GM19455 (cell line): ENCODE results near the gene C4orf46.

ENCODE experiments used
- ATAC-seq: cut with Tn5 transposase; IDR thresholded peaks from one replicate; pipeline ENCODE4 v1.9.1; 2021; ENCODE audit not compliant: unreplicated experiment

The C4orf46 gene

DNA sequence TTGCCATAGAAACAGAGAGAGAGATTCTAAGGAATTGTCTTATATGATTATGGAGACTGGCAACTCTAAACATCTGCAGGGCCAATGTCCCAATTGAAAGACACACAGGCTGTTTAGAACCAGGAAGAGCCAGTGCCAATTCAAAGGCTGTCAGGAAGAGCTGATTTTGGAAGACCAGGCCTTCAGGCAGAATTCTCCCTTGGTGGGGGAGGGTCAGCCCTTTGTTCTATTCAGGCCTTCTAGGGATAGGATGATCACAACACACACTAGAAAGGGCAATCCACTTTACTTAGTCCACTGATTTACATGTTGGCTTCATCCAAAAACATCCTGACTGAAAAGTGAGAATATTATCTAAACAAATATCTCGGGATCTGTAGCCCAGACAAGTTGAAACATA is 15.2 kb downstream of the C4orf46 start:
- ATAC-seq = no peak

DNA sequence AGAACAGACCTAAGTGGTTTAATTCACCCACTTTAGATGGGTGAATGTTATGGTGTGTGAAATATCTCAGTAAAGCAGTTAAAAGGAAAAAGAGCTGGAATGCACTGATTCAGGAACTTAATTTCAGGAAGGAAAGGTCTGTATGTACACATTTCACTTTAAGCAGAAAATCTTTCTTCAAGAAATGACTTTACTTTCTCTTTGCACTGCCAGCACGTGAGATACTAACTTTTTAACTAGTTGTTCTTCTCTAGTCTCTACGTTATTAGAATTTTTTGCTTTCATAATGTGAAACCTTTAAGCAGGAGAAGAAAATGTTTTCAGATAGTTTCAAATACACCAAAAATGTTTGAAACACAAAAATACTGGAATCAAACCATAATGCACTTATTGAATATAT is 18.8 kb downstream of the C4orf46 start:
- no peak for ATAC-seq

DNA sequence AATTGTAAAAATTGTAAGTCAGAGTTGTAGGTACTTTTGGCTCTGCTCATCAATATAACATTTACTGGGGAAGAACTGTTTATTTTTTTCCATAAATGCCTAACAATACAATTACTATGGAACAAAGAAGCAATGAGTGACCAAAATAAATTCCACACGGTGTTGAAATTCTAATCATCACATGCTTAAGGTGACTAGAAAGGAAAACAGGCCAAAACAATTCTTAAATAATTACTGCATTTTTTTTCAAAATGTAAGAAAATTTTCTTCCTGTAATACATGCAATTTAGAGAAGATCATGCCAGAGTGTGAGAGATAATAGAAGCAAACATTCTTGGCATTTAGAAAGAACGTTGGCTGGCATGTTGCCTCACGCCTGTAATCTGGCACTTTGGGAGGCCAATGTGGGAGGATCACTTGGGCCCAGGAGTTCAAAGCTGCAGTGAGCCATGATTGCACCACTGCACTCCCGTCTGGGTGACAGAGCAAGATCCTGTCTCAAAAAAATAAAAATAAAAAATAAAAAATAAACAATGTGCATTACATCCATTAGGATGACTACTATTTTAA is 22.5 kb downstream of the C4orf46 start:
- no peak for ATAC-seq

DNA sequence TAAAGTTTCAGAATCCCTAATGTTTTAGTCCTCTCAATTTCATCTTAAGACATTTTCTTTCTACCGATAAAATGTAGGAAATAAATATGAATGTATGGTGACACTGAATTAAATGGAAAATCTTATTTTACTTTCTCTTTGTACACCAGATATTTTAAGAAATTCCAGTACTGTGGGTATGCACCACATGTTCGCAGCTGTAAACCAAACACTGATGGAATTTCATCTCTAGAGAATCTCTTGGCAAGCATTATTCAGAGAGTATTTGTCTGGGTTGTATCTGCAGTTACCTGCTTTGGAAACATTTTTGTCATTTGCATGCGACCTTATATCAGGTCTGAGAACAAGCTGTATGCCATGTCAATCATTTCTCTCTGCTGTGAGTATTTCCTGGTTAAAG is 26.9 kb downstream of the C4orf46 start:
- no peak for ATAC-seq

DNA sequence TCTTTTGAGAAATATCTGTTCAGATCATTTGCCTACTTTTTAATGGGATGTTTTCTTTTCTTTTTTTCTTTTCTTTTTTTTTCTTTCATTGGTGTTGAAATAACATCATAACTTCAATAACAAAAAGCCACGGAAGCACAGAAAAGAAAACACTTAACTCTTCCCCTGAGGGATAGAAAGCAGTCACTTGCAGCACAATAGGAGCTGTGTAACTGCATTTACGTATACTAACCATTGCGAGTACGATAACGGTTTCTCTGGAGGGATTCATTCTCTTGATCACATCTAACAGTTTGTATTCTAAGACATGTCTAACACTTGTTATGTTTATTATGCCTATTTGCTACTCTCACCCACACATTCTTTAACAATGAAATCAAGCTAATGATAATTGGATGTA is 27.3 kb downstream of the C4orf46 start:
- no peak for ATAC-seq

DNA sequence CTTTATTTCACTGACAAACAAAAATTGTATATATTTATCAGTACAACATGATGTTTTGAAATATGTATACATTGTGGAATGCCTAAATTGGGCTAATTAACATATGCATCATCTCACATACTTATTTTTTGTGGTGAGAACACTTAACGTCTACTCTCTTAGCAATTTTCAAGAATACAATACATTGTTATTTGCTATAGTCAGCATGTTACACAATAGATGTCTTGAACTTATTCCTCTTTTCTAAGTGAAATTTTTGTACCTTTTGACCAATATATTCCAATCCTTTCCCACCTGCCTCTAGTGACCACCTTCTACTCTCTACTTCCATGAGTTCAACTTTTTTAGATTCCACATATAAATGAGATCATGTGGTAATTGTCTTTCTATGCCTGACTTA is 35.1 kb downstream of the C4orf46 start:
- no peak for ATAC-seq

DNA sequence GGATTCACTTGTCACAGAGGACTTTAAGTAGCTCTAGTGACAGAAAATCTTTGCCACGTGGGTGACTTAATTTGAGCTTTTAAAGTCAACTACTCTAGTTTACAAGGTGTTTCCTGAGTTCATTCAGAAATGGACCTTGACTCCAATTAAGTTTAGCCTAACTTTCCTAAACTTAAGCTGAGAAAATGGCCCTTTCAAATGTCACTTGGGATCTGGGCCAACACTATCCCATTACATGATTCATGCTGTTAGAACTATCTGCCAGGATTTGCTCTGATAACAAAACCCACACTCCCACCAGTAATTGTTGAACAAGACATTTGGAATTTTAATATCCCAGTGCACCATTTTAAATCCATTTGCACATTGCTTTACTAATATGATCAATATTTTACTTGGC is 40.8 kb downstream of the C4orf46 start:
- ATAC-seq = no peak

DNA sequence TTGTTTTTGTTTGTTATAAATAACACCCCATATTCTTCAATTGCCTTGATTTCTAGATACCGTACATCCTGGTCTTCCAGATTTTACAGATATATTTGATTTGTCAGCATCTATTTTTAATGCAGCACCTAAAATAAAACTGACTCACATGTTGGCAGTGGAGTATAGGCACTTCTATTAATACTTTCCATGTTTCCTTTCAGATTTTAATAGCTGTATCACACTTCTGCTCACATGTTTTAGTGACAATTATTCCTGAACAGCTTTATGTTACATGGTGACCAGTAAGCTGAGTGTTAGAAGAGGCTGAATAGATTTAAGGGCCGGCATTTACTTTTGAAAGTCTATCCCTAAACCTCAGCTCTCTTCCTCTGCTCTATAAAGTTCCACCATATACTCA is 46.1 kb downstream of the C4orf46 start:
- no peak for ATAC-seq

DNA sequence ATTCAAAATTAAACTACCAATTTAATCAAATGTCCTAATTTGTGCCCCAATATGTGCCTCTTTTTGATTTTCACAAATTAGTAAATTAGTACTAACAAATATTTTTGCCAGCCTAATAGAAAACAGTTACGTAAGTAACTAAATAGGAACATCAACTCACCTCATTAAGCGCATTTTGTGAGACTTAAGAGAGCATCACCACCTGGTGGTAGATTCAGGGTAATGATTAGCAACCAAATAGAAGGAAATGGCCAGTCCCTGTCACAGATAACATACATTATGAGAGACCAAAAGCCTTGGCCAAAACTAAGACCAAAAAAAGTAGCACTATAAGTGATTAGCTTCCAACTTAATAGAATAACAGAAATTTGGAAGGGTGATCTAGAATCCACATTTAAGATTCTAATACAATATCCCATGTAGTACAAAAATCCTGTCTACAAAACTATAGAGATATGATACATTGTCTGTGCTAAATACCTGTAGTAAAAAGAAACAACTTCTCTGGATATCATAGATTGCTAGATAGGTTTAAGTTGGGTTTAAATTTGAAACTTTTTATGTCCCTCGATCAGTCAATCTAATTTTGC is 46.7 kb downstream of the C4orf46 start:
- peak; percentile 81 for ATAC-seq

DNA sequence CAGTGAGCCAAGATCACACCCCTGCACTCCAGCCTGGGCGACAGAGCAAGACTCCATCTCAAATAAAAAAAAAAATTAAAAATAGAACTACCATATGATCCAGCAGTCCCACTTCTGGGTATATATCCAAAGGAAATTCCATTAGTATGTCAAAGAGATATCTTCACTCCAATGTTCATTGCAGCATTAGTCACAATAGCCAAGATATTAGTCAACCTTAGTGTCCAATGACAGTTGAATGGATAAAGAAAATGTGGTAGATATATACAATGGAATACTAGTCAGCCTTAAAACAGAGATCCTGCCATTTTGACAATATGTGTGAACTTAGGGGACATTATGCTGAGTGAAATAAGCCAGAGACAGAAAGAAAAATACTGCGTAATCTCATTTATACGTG is 49.4 kb downstream of the C4orf46 start:
- ATAC-seq = no peak

DNA sequence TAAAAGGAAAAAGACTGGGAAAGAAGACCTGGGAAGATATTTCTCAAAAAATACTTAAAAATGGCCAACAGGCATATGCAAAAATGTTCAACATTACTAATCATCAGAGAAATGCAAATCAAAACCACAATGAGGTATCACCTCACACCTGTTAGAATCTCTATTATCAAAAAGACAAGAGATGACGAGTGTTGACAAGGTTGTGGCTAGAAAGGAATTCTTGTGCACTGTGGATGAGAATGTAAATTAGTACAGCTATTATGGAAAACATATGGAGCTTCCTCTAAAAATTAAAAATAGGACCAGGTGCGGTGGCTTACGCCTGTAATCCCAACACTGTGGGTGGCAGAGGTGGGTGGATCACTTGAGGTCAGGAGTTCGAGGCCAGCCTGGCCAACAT is 50.0 kb downstream of the C4orf46 start:
- no peak for ATAC-seq

DNA sequence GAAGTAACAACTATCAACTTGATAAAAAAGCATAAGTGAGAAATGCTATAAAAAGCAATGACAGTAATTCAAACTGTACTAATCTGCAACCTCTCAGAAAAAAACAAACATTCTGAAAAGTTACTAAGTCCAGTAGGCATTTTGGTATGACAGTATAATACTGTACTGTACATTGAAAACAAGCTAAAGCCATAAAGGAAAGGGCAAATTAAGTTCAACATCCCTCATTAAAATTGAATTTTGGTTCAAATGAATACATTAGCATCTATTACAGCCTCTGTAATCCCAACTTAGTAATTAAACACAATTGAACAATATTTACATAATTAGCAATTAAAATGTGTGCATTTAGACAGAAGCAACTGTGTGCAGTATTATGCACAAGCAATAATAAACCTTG is 53.7 kb downstream of the C4orf46 start:
- no peak for ATAC-seq
